Prostate gland (tissue), 2 donors: ENCODE measurements around the gene CPD. TPM values are rescaled to one million over a fixed set of nuclear protein-coding genes. Genes with fewer than 3 reads are reported as not detected.

ENCODE experiments used
- DNase-seq: peaks from one replicate; pipeline ENCODE4 v3.0.0-alpha.2; 2019; ENCODE audit warnings: low spot score
- H3K27ac ChIP-seq, 2 donors: fragments of 200-600 bp; sonication (generic); 2 replicates each; pipeline ENCODE4 v1.5.1; 2017 to 2019
- H3K27me3 ChIP-seq: fragments of 200-600 bp; sonication (generic); replicated peaks from 2 replicates; pipeline ENCODE4 v1.5.1; 2019; ENCODE audit not compliant: insufficient read depth
- H3K36me3 ChIP-seq, 2 donors: fragments of 200-600 bp; sonication (generic); 1 replicate in 1 of 2; 2 replicates in 1 of 2; pipeline versions ENCODE4 v1.5.1 to v1.8.1; 2017 to 2019
- H3K4me1 ChIP-seq: fragments of 200-600 bp; sonication (generic); replicated peaks from 2 replicates; pipeline ENCODE4 v1.5.1; 2019
- H3K4me3 ChIP-seq, 2 donors: fragments of 200-600 bp; sonication (generic); 2 replicates each; pipeline ENCODE4 v1.5.1; 2017 to 2019
- H3K9me3 ChIP-seq: fragments of 200-600 bp; sonication (generic); 2 replicates; pipeline ENCODE4 v1.5.1; 2017
- POLR2A ChIP-seq: fragments of 450-650 bp; IDR thresholded peaks from one replicate; pipeline ENCODE4 v1.6.1; 2016; ENCODE audit warnings: antibody characterized with exemption, mild to moderate bottlenecking
- POLR2AphosphoS5 ChIP-seq: sonication (generic); formaldehyde crosslinking; IDR thresholded peaks from one replicate; pipeline ENCODE4 v1.6.1; 2017; ENCODE audit warnings: antibody characterized with exemption
- WGBS: methylation state at CpG from one replicate; pipeline ENCODE4 v1.1.5; 2018; 5-methylcytosine and 5-hydroxymethylcytosine counted together
- intact Hi-C: fragments of 100-400 bp; cut with DNase I; formaldehyde crosslinking; loops from one replicate; pipeline ENCODE4 v1.14.2; 2022
- total RNA-seq, 2 donors: library from RNA; depleted of rRNA; stranded (reverse); fragments of >200 nt; gene quantifications; one replicate each; pipeline ENCODE4 v1.1.0, GENCODE V29; 2016
- TF ChIP-seq, protein P1 (sequence below), 4 experiments: fragments of 200-600 bp in 2 of 4; fragments of 450-650 bp in 2 of 4; sonication (generic) in 2 of 4; IDR thresholded peaks; 1 replicate in 3 of 4; 2 replicates in 1 of 4; pipeline ENCODE4 v1.5.1; 2016 to 2019; ENCODE audit warnings: antibody characterized with exemption in 4 of 4, mild to moderate bottlenecking in 2 of 4, moderate library complexity in 2 of 4

Gene CPD
- total RNA-seq, 2 donors from 2014 or later, result 102 to 126 TPM

DNA sequence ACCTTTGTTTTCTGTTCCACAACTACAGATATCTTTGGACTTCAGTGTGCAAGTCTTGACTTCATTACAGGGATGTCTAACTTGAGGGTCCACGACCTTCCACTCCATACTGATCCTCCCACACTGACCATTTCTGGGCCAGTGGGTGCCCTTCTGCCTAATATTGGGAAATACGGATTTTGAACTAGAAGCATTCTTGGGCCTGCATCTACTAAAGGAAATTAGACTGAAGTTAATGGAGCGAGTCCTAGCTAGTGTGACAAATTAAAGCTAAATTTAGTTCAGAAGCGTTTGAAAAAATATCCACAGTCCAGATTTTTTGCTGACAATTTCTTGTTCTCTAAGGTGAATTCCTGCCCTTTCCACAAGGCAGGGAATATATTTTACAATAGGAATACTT lies 34.9 kb upstream of the CPD start:
- Histone ChIP-seq H3K36me3 (no peaks in the 10 kb centered on the region), H3K27me3 (no peaks in the 10 kb centered on the region), H3K4me3 (no peak overlapping the region), H3K4me1 (peaks cover 16% of the 10 kb centered on the region), H3K27ac (peak overlapping the region; percentile 74 to 75), H3K9me3 (no peaks in the 10 kb centered on the region)
- 68% methylated on average over 4 of the region's 4 CpGs for WGBS
- no peak for DNase-seq
- TF ChIP-seq, protein P1, sequence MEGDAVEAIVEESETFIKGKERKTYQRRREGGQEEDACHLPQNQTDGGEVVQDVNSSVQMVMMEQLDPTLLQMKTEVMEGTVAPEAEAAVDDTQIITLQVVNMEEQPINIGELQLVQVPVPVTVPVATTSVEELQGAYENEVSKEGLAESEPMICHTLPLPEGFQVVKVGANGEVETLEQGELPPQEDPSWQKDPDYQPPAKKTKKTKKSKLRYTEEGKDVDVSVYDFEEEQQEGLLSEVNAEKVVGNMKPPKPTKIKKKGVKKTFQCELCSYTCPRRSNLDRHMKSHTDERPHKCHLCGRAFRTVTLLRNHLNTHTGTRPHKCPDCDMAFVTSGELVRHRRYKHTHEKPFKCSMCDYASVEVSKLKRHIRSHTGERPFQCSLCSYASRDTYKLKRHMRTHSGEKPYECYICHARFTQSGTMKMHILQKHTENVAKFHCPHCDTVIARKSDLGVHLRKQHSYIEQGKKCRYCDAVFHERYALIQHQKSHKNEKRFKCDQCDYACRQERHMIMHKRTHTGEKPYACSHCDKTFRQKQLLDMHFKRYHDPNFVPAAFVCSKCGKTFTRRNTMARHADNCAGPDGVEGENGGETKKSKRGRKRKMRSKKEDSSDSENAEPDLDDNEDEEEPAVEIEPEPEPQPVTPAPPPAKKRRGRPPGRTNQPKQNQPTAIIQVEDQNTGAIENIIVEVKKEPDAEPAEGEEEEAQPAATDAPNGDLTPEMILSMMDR (IDR thresholded peaks at IDR 0.05), result no peak
- TF ChIP-seq POLR2A, result no peak
- TF ChIP-seq POLR2AphosphoS5, result no peak
- intact Hi-C loops, result loop anchor here (10.0 kb wide), 1 partner anchor 131 kb away; the partner anchor contains the start of gene GOSR1

DNA sequence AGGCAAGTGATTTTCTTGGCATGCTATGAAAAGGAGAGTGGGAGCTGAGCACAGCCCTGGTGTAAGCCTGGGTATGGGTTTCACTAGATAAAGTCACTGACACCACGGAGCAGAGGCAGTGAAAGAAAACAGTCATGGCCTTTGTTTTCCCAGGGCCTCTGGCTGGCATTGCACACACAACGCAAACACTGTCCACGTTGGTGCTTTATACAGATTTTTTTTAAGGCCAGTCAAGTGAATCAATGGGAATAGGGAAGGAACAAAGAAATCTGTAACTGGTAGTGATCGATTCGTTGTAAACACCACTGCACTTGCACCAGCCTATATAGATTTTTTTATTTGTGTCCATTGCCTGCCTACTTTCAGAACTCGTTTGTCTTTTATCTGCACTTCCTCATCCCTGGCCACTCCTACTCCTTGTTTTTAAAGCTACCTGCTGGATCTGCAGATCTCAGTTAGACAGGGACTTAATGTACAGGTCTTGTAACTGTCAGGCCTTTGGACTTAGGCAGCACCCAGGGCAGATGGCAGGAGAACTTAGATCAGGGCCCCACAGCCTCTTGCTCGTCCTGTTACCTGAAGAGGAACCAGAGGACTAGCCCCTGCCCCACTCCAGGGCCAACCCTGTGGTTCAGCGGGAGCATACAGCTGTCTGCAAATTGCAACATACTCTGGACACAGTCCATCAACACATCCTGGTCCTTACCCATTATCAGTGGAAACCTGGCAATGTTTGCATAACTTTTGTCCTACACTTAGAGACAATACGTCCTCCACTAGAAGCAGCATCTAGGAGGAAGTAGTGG lies 34.2 kb upstream of the CPD start:
- Histone ChIP-seq H3K27ac (peak overlapping the region; percentile 74 to 75), H3K9me3 (no peaks in the 10 kb centered on the region), H3K36me3 (no peaks in the 10 kb centered on the region), H3K4me3 (no peak overlapping the region), H3K4me1 (peaks cover 16% of the 10 kb centered on the region), H3K27me3 (no peaks in the 10 kb centered on the region)
- 21% methylated on average over 9 of the region's 9 CpGs for WGBS
- DNase-seq, result peak; percentile 82
- intact Hi-C loops, result loop anchor here (10.0 kb wide), 1 partner anchor 130 kb away; the partner anchor contains the start of gene GOSR1
- peak; percentile 80 for TF ChIP-seq POLR2AphosphoS5
- TF ChIP-seq POLR2A, result no peak
- TF ChIP-seq, protein P1 (IDR thresholded peaks at IDR 0.05), result no peak

DNA sequence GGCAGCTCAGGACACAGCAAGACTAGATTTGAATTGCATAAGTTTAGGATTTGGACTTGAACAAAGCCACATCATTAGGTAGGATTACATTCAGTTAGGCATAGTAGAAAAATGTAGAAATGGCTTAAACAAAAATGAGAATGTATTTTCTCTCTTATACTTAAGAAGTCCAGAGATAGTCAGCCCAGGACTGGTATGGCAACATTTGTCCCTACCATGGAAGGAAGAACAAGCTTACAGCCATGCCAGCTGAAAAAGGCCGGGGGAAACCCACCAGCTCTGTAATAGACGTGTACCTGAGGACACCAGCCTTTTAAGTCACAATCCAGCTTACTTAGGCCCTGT lies 33.7 kb upstream of the CPD start:
- 71% methylated on average over 2 of the region's 2 CpGs for WGBS
- H3K36me3 ChIP-seq, result no peaks in the 10 kb centered on the region
- no peaks in the 10 kb centered on the region for H3K27me3 ChIP-seq
- H3K9me3 ChIP-seq, result no peaks in the 10 kb centered on the region
- peak overlapping the region; percentile 74 to 75 for H3K27ac ChIP-seq
- intact Hi-C loops, result loop anchor here (10.0 kb wide), 1 partner anchor 130 kb away; the partner anchor contains the start of gene GOSR1
- H3K4me3 ChIP-seq, result no peak overlapping the region
- H3K4me1 ChIP-seq, result peaks cover 16% of the 10 kb centered on the region
- TF ChIP-seq POLR2AphosphoS5, result no peak
- no peak for TF ChIP-seq POLR2A
- TF ChIP-seq, protein P1 (IDR thresholded peaks at IDR 0.05), result no peak
- DNase-seq, result no peak

DNA sequence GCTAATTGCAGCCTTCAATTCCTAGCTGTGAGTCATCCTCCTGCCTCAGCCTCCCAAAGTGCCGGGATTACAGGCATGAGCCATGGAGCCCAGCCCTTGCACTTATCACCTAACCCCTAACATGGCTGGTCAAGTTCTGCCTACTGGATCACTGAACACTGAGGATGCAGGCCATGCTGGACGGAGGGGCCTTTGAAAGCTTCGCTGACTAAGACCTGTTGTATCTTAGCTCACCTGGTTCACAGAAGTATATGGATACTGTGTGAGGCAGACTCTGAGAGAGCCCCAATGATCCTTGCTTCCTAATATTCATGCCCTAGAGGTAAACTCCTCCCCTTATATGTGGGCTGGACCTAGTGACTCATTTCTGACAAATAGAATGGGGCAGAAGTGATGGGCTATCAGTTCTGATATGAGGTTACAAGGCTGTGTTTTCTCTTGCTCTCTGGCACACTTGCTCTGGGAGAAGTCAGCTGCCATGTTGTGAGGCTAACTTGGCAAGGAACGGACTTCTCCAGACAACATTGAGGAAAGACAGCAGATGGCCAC lies 33.1 kb upstream of the CPD start:
- Histone ChIP-seq H3K9me3 (no peaks in the 10 kb centered on the region), H3K27ac (peak overlapping the region; percentile 74 to 75), H3K4me1 (peaks cover 16% of the 10 kb centered on the region), H3K4me3 (no peak overlapping the region), H3K27me3 (no peaks in the 10 kb centered on the region), H3K36me3 (no peaks in the 10 kb centered on the region)
- TF ChIP-seq POLR2A (no peak), POLR2AphosphoS5 (no peak)
- TF ChIP-seq, protein P1 (IDR thresholded peaks at IDR 0.05), result no peak
- WGBS, result 95% methylated on average over 4 of the region's 4 CpGs
- no peak for DNase-seq
- intact Hi-C loops, result loop anchor here (10.0 kb wide), 1 partner anchor 129 kb away; the partner anchor contains the start of gene GOSR1
